HT1080 (cell line): ENCODE data around the gene C22orf23. TPM values are rescaled to one million over a fixed set of nuclear protein-coding genes. Genes with fewer than 3 reads are reported as not detected.
A peak's percentile ranks its signal among the peaks of the same experiment; 100 is the strongest.

Experiments used
- DNase-seq: peaks from one replicate; pipeline ENCODE4 v3.0.0-alpha.2; 2015; ENCODE audit warnings: low read depth
- polyA plus RNA-seq, 2 experiments: library from polyadenylated mRNA; depleted of rRNA; stranded (reverse); fragments of >200 nt; gene quantifications; 2 replicates each; pipeline ENCODE4 v1.2.3, GENCODE V29; 2015
- total RNA-seq: library from RNA; depleted of rRNA; stranded (reverse); fragments of >200 nt; shearing (Covaris generic); gene quantifications from 2 replicates; pipeline ENCODE4 v1.2.3, GENCODE V29; 2014; rRNA removed

The C22orf23 gene
- total RNA-seq: 0.32 TPM in 1 of 2 replicates, not detected in the other
- polyA plus RNA-seq (2015; cell fraction: cytosol; rRNA removed): 0.27 and 0.52 TPM in 2 replicates
- 0.49 and 0.60 TPM in 2 replicates for polyA plus RNA-seq (2015; cell fraction: nucleus; rRNA removed)

- peak; percentile 87 for DNase-seq
These were observed at the start of gene C22orf23, which contains the start of gene POLR2F for GRCh38 chr22:37953437-37954179. C22orf23 (minus strand) TSS chr22:37953601; CDS start chr22:37953149, 452 bp downstream. POLR2F (plus strand) TSS chr22:37953699; CDS start chr22:37953788, 89 bp downstream.

GRCh38 chr22:37999640-38000272, 46.4 kb upstream of the C22orf23 start:
- peak; percentile 88 for DNase-seq

GRCh38 chr22:37999236-37999635, 45.8 kb upstream of the C22orf23 start:
- no peak for DNase-seq

- no peak for DNase-seq
These were observed 45.1 kb upstream of the C22orf23 start for GRCh38 chr22:37998543-37998942.

- no peak for DNase-seq
These were observed 43.3 kb upstream of the C22orf23 start for GRCh38 chr22:37996515-37997246.

GRCh38 chr22:37996079-37996478, 42.7 kb upstream of the C22orf23 start:
- no peak for DNase-seq

GRCh38 chr22:37995460-37995859, 42.1 kb upstream of the C22orf23 start:
- DNase-seq: no peak

- no peak for DNase-seq
These were observed 41.6 kb upstream of the C22orf23 start for GRCh38 chr22:37994982-37995381.

GRCh38 chr22:37994049-37994448, 40.6 kb upstream of the C22orf23 start:
- DNase-seq: no peak

- DNase-seq: no peak
These were observed 38.5 kb upstream of the C22orf23 start for GRCh38 chr22:37991731-37992442.

GRCh38 chr22:37990862-37991261, 37.5 kb upstream of the C22orf23 start:
- no peak for DNase-seq

GRCh38 chr22:37990301-37990700, 36.9 kb upstream of the C22orf23 start:
- no peak for DNase-seq

GRCh38 chr22:37989146-37990045, 36.0 kb upstream of the C22orf23 start:
- no peak for DNase-seq

GRCh38 chr22:37986371-37986770, 33.0 kb upstream of the C22orf23 start:
- DNase-seq: no peak

GRCh38 chr22:37985751-37986281, 32.4 kb upstream of the C22orf23 start:
- no peak for DNase-seq

GRCh38 chr22:37985050-37985585, 31.7 kb upstream of the C22orf23 start:
- no peak for DNase-seq

GRCh38 chr22:37983860-37984791, 30.7 kb upstream of the C22orf23 start, which contains the start of gene SOX10:
SOX10 (minus strand) TSS chr22:37984555; CDS start chr22:37983784, 771 bp downstream.
- no peak for DNase-seq
